Transverse colon (tissue), 4 donors: ENCODE data around the gene AMY1B.
"Not testable (repeated sequence)": the region's sequence is repeated elsewhere in the genome, so short reads cannot be mapped to it uniquely, and the experiment has no call there.

Experiments used
- CTCF ChIP-seq, 5 experiments: fragments of 200-600 bp in 3 of 5; fragments of 450-650 bp in 2 of 5; sonication (generic) in 3 of 5; IDR thresholded peaks; 1 replicate in 2 of 5; 2 replicates in 3 of 5; pipeline ENCODE4 v1.5.1; 2016 to 2017; ENCODE audit warnings: antibody characterized with exemption in 5 of 5, inconsistent platforms in 3 of 5, mild to moderate bottlenecking in 2 of 5, moderate library complexity in 1 of 5
- POLR2A ChIP-seq: fragments of 450-650 bp; IDR thresholded peaks from one replicate; pipeline ENCODE4 v1.6.1; 2016; ENCODE audit warnings: antibody characterized with exemption, mild to moderate bottlenecking, moderate library complexity
- POLR2AphosphoS5 ChIP-seq, 3 donors: sonication (generic); formaldehyde crosslinking; IDR thresholded peaks; one replicate each; pipeline ENCODE4 v1.6.1; 2016; ENCODE audit warnings: antibody characterized with exemption in 3 of 3

- not testable (repeated sequence) for TF ChIP-seq POLR2A; CTCF (IDR thresholded peaks at IDR 0.05); POLR2AphosphoS5 (IDR thresholded peaks at IDR 0.05)
Measured at GRCh38 chr1:103697430-103697829, 1.4 kb upstream of the AMY1B start.
